Nasal cavity respiratory epithelium epithelial cell of viscerocranial mucosa (primary cell): Measurements from ENCODE around the gene CYP3A4. TPM values are rescaled to one million over a fixed set of nuclear protein-coding genes. Genes with fewer than 3 reads are reported as not detected.

ENCODE experiments used
- total RNA-seq: library from RNA; depleted of rRNA; stranded (reverse); fragments of >200 nt; gene quantifications from 2 replicates; pipeline ENCODE4 v1.2.3, GENCODE V29; 2014

CYP3A4 gene
- 0.07 TPM in 1 of 2 replicates, not detected in the other for total RNA-seq

GRCh38 chr7:99784007-99784406, at the start of gene CYP3A4:
TSS of gene CYP3A4 (minus strand) at chr7:99784184. CDS start at chr7:99784081, 103 bp downstream.

DNA sequence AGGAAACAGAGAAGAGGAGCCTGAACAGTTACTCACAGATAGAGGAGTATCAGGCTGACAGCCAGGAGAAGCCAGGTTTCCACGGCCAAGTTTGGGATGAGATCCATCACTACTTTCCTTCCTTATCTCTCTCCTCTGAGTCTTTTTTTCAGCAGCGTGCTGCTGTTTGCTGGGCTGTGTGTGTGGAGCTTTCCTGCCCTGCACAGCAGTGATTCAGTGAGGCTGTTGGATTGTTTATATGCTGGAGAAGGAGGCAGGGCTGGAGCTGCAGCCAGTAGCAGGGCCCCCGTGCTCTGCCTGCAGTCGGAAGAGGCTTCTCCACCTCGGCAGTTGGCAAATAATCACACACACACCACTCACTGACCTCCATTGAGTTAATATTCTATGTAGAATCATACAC, 49.0 kb downstream of the CYP3A4 start, which contains the start of gene CYP3A7:
Gene CYP3A7 (minus strand): TSS at position 210 of the 400 bp plus-strand sequence. CDS start 103 bp downstream, at position 107.

Other genes starting within 250 kb of the CYP3A4 start
- 6.2 and 11.7 TPM in 2 replicates for gene FAM200A, start 232.1 kb downstream of the CYP3A4 start, total RNA-seq
- 38.3 and 65.4 TPM in 2 replicates for gene ZNF655, start 225.5 kb downstream of the CYP3A4 start, total RNA-seq
- 0.43 and 1.4 TPM in 2 replicates for gene TMEM225B, start 185.9 kb downstream of the CYP3A4 start, total RNA-seq
- gene ZSCAN25, start 167.2 kb downstream of the CYP3A4 start, total RNA-seq: 12.0 and 20.4 TPM in 2 replicates
- gene CYP3A5, start 104.2 kb downstream of the CYP3A4 start, total RNA-seq: 2.9 and 5.1 TPM in 2 replicates
- 0.07 TPM in 1 of 2 replicates, not detected in the other for gene CYP3A7, start 49.0 kb downstream of the CYP3A4 start, total RNA-seq
- not detected in 2 replicates for gene CYP3A43, start 43.8 kb upstream of the CYP3A4 start, total RNA-seq
- 0.21 TPM in 1 of 2 replicates, not detected in the other for gene OR2AE1, start 92.8 kb upstream of the CYP3A4 start, total RNA-seq
- 23.9 and 38.2 TPM in 2 replicates for gene TRIM4, start 135.3 kb upstream of the CYP3A4 start, total RNA-seq
- gene GJC3, start 145.4 kb upstream of the CYP3A4 start, total RNA-seq: 0.14 TPM in 1 of 2 replicates, not detected in the other
- gene AZGP1, start 191.8 kb upstream of the CYP3A4 start, total RNA-seq: 1.0 and 1.3 TPM in 2 replicates
- gene ZKSCAN1, start 231.4 kb upstream of the CYP3A4 start, total RNA-seq: 40.3 and 61.4 TPM in 2 replicates